ENCODE data around the gene COX7A1. TPM values are rescaled to one million over a fixed set of nuclear protein-coding genes. Genes with fewer than 3 reads are reported as not detected.
A peak's percentile ranks its signal among the peaks of the same experiment; 100 is the strongest.
"Not testable (repeated sequence)": the region's sequence is repeated elsewhere in the genome, so short reads cannot be mapped to it uniquely, and the experiment has no call there.

The COX7A1 gene
- total RNA-seq (10 to 100 TPM in 5 of 7 donors, 1 to 10 TPM in 2; 6.3 to 40.9 (median 20.4) TPM), polyA plus RNA-seq (10 to 100 TPM; 20.0 to 37.6 (median 26.3) TPM)
- long read RNA-seq, donor 1, transcript COX7A1-203 (3 exons, 464 nt), result minor isoform, 6 of 37 reads
- long read RNA-seq, donor 1, transcript COX7A1-201 (4 exons, 762 nt), result major isoform, 29 of 37 reads
- long read RNA-seq, donor 1, partial matches to known transcripts, result 0 of 37 reads
- long read RNA-seq, donor 1, other reads (novel, unspliced or antisense), result 0 of 37 reads
- long read RNA-seq, donor 2, transcript COX7A1-201 (4 exons, 762 nt), result major isoform, 14 of 16 reads
- long read RNA-seq, donor 2, partial matches to known transcripts, result 0 of 16 reads
- long read RNA-seq, donor 2, other reads (novel, unspliced or antisense), result 0 of 16 reads

- Histone ChIP-seq H3K4me1 (peaks cover 0 to 38% (median 11%) of the 10 kb centered on the region in 6 donors), H3K27me3 (replicated peaks in 1 of 7) (no peaks in the 10 kb centered on the region), H3K4me3 (peak within 1 kb of the TSS; percentile 20 to 69 (median 42)), H3K27ac (peak within 1 kb of the TSS; percentile 68 to 97 (median 89)), H3K9me3 (no peaks in the 10 kb centered on the region), H3K36me3 (peaks cover 0 to 59% (median 33%) of the 10 kb centered on the region in 6 donors)
- TF ChIP-seq POLR2AphosphoS5 (IDR thresholded peaks at IDR 0.05) (peak; percentile 79 to 89 (median 87)), CTCF (IDR thresholded peaks at IDR 0.05 in 8 of 11, conservative IDR thresholded peaks at IDR 0.05 in 3 of 11) (no peak), POLR2A (IDR thresholded peaks at IDR 0.05) (no peak)
- DNase-seq, result peak; percentile 87
- intact Hi-C loops (cut with DNase I; ENCODE audit: low total_unique reads), result no loop called here
- 19 to 53% (median 31%) methylated on average over 17 to 40 of the region's 40 CpGs for WGBS, 5 donors
Measured at GRCh38 chr19:36152352-36153091, at the start of gene COX7A1. TSS of gene COX7A1 (minus strand) at chr19:36152447. CDS start at chr19:36152407, 40 bp downstream.

GRCh38 chr19:36201684-36202083 lies 49.4 kb upstream of the COX7A1 start:
- Histone ChIP-seq H3K9me3 (no peaks in the 10 kb centered on the region), H3K27ac (no peak overlapping the region), H3K4me1 (no peaks in the 10 kb centered on the region), H3K27me3 (replicated peaks in 1 of 7) (no peaks in the 10 kb centered on the region), H3K36me3 (peaks cover 0 to 54% (median 0%) of the 10 kb centered on the region in 6 donors), H3K4me3 (no peak overlapping the region)
- no peak for DNase-seq
- 85 to 95% (median 91%) methylated on average over 6 of the region's 6 CpGs for WGBS, 5 donors
- intact Hi-C loops (cut with DNase I; ENCODE audit: low total_unique reads), result no loop called here
- TF ChIP-seq POLR2AphosphoS5 (IDR thresholded peaks at IDR 0.05), result no peak
- TF ChIP-seq CTCF (IDR thresholded peaks at IDR 0.05 in 8 of 11, conservative IDR thresholded peaks at IDR 0.05 in 3 of 11), result no peak
- TF ChIP-seq POLR2A (IDR thresholded peaks at IDR 0.05), result no peak

DNA sequence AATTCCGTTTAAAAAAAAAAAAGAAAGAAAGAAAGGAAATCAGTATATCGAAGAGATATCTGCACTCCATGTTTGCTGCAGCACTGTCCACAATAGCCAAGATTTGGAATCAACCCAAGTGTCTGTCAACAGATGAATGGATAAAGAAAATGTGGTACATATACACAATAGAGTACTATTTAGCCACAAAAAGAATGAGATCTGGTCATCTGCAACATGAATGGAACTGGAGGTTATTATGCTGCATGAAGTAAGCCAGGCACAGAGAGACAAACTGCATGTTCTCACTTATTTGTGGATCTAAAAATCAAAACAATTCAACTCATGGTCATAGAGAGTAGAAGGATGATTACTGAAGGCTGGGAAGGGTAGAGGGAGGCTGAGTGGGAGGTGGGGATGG lies 45.9 kb upstream of the COX7A1 start:
- Histone ChIP-seq H3K36me3 (peaks cover 0 to 56% (median 17%) of the 10 kb centered on the region in 6 donors), H3K27me3 (replicated peaks in 1 of 7) (no peaks in the 10 kb centered on the region), H3K4me3 (no peak overlapping the region), H3K27ac (no peak overlapping the region), H3K9me3 (no peaks in the 10 kb centered on the region), H3K4me1 (no peaks in the 10 kb centered on the region)
- TF ChIP-seq CTCF (IDR thresholded peaks at IDR 0.05 in 8 of 11, conservative IDR thresholded peaks at IDR 0.05 in 3 of 11), result no peak
- no peak for TF ChIP-seq POLR2A (IDR thresholded peaks at IDR 0.05)
- no peak for TF ChIP-seq POLR2AphosphoS5 (IDR thresholded peaks at IDR 0.05)
- intact Hi-C loops (cut with DNase I; ENCODE audit: low total_unique reads), result no loop called here
- WGBS, 5 donors, result 88 to 95% (median 92%) methylated on average over 2 of the region's 2 CpGs
- DNase-seq, result no peak

DNA sequence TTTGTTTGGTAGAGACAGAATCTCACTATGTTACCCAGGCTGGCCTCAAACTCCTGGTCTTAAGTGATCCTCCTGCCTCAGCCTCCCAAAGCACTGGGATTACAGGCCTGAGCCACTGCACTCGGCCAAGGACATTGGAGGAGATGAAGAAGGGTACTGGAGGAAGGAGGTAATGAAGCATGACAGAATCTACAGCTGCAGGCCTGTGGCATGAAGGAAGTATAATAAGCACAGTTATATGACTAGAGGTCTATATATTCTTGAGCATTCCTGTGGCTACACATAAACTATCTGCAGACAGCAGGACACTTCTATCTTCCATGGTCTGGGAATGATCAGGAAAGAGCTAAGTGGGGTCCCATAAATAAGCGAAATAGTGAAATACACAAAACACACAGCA lies 44.0 kb upstream of the COX7A1 start:
- Histone ChIP-seq H3K27ac (no peak overlapping the region), H3K9me3 (no peaks in the 10 kb centered on the region), H3K36me3 (peaks cover 0 to 55% (median 17%) of the 10 kb centered on the region in 6 donors), H3K4me1 (no peaks in the 10 kb centered on the region), H3K4me3 (no peak overlapping the region), H3K27me3 (replicated peaks in 1 of 7) (no peaks in the 10 kb centered on the region)
- 81 to 89% (median 89%) methylated on average over 2 of the region's 2 CpGs for WGBS, 5 donors
- no peak for DNase-seq
- intact Hi-C loops (cut with DNase I; ENCODE audit: low total_unique reads), result no loop called here
- no peak for TF ChIP-seq POLR2A (IDR thresholded peaks at IDR 0.05)
- no peak for TF ChIP-seq POLR2AphosphoS5 (IDR thresholded peaks at IDR 0.05)
- TF ChIP-seq CTCF (IDR thresholded peaks at IDR 0.05 in 8 of 11, conservative IDR thresholded peaks at IDR 0.05 in 3 of 11), result no peak

DNA sequence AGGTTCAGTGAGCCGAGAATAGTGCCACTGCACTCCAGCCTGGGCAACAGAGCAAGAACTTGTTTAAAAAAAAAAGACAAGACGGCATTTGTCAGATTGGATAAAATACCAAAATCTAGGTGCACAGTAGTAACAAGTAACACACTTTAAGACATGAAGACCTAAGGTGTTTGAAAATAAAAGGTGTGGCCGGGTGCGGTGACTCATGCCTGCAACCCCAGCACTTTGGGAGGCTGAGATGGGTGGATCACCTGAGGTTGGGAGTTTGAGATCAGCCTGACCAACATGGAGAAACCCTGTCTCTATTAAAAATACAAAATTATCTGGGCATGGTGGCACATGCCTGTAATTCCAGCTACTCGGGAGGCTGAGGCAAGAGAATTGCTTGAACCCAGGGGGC lies 34.5 kb upstream of the COX7A1 start:
- DNase-seq, H3K4me3 ChIP-seq: not testable (repeated sequence)
- 95 to 98% (median 95%) methylated on average over 5 of the region's 5 CpGs for WGBS, 5 donors

More for the DNA sequence above, 34.5 kb upstream of the COX7A1 start:
- H3K9me3 ChIP-seq; H3K27me3 ChIP-seq (replicated peaks in 1 of 7); H3K4me1 ChIP-seq; intact Hi-C loops (cut with DNase I; ENCODE audit: low total_unique reads); H3K27ac ChIP-seq: not testable (repeated sequence)
- H3K36me3 ChIP-seq, result peaks cover 0 to 36% (median 13%) of the 10 kb centered on the region in 6 donors

Measured in spleen (tissue), 13 donors.